IPS-NIHi7 (cell line): ENCODE measurements around the gene SHROOM3.
A peak's percentile ranks its signal among the peaks of the same experiment; 100 is the strongest.

ENCODE experiments used
- DNase-seq: peaks from one replicate; pipeline ENCODE4 v3.0.0; 2012; ENCODE audit warnings: mixed read lengths; ENCODE audit errors: extremely low spot score

Gene SHROOM3

GRCh38 chr4:76569225-76569624, 134.2 kb downstream of the SHROOM3 start:
- no peak for DNase-seq

- DNase-seq: no peak
These were observed 134.7 kb downstream of the SHROOM3 start for GRCh38 chr4:76569706-76570105.

GRCh38 chr4:76570141-76570973, 135.3 kb downstream of the SHROOM3 start:
- no peak for DNase-seq

- DNase-seq: no peak
These were observed 136.2 kb downstream of the SHROOM3 start for GRCh38 chr4:76571274-76571673.

- no peak for DNase-seq
These were observed 137.2 kb downstream of the SHROOM3 start for GRCh38 chr4:76572224-76572623.

GRCh38 chr4:76576824-76577223, 141.8 kb downstream of the SHROOM3 start:
- DNase-seq: no peak

- no peak for DNase-seq
These were observed 143.1 kb downstream of the SHROOM3 start for GRCh38 chr4:76578002-76578560.

GRCh38 chr4:76579596-76580375, 144.8 kb downstream of the SHROOM3 start:
- no peak for DNase-seq

GRCh38 chr4:76581077-76581962, 146.3 kb downstream of the SHROOM3 start:
- DNase-seq: no peak

- DNase-seq: no peak
These were observed 147.2 kb downstream of the SHROOM3 start for GRCh38 chr4:76582074-76582816.

GRCh38 chr4:76582817-76583087, 147.7 kb downstream of the SHROOM3 start:
- no peak for DNase-seq

GRCh38 chr4:76584241-76585152, 149.5 kb downstream of the SHROOM3 start:
- DNase-seq: no peak

- DNase-seq: no peak
These were observed 150.2 kb downstream of the SHROOM3 start for GRCh38 chr4:76585272-76585671.

GRCh38 chr4:76585897-76586360, 150.9 kb downstream of the SHROOM3 start:
- peak; percentile 93 for DNase-seq

GRCh38 chr4:76588274-76588673, 153.2 kb downstream of the SHROOM3 start:
- no peak for DNase-seq

- peak; percentile 25 for DNase-seq
These were observed 154.4 kb downstream of the SHROOM3 start for GRCh38 chr4:76589402-76589801.

- peak; percentile 89 for DNase-seq
These were observed 155.1 kb downstream of the SHROOM3 start for GRCh38 chr4:76589872-76590797.

- DNase-seq: no peak
These were observed 155.8 kb downstream of the SHROOM3 start for GRCh38 chr4:76590798-76591281.

- DNase-seq: no peak
These were observed 157.0 kb downstream of the SHROOM3 start for GRCh38 chr4:76591992-76592391.
